ENCODE measurements around the gene LONRF3.

DNA sequence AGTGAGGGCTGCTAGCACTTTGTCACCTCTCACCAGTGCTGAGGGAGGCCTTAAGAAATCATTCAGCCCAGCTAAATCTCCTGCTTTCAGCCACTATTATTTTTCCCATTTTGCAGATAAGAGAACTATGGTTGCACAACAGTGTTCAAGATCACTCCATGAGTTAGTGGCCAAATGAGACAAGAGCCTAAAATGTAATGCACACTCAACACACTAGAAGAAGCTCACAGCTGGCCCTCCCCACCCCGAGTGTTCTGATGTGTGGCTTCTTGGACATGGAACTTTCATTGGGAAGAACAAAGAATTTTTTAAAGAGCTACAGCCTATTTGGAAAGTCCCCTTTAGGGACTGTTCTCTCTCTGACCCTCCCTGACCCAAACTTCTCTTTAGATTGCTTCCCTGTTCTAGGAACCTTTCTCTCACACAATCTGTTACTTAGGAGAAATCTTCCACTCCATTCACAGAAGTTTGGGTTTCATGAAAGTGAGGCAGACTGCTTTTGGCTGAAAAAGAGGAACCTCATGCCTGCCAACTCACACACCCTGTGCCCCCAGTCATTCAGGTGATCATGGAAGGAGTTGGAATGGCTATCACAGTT lies 54.4 kb downstream of the LONRF3 start:
- TF ChIP-seq, protein P1, sequence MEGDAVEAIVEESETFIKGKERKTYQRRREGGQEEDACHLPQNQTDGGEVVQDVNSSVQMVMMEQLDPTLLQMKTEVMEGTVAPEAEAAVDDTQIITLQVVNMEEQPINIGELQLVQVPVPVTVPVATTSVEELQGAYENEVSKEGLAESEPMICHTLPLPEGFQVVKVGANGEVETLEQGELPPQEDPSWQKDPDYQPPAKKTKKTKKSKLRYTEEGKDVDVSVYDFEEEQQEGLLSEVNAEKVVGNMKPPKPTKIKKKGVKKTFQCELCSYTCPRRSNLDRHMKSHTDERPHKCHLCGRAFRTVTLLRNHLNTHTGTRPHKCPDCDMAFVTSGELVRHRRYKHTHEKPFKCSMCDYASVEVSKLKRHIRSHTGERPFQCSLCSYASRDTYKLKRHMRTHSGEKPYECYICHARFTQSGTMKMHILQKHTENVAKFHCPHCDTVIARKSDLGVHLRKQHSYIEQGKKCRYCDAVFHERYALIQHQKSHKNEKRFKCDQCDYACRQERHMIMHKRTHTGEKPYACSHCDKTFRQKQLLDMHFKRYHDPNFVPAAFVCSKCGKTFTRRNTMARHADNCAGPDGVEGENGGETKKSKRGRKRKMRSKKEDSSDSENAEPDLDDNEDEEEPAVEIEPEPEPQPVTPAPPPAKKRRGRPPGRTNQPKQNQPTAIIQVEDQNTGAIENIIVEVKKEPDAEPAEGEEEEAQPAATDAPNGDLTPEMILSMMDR (IDR thresholded peaks at IDR 0.05), result no peak
- TF ChIP-seq TCF7L2 (IDR thresholded peaks at IDR 0.05; ENCODE audit: low read depth, low read length) (no peak), POLR2AphosphoS5 (IDR thresholded peaks at IDR 0.05; ENCODE audit: low read depth, low read length) (no peak), SIN3A (IDR thresholded peaks at IDR 0.05; ENCODE audit: borderline replicate concordance, insufficient read depth, low read depth, low read length) (no peak)
